Subcutaneous adipose tissue (tissue), 4 donors: ENCODE measurements around the gene SDC1. TPM values are rescaled to one million over a fixed set of nuclear protein-coding genes. Genes with fewer than 3 reads are reported as not detected.

Experiments used
- total RNA-seq, 4 donors: library from RNA; depleted of rRNA; stranded (reverse); fragments of >200 nt; gene quantifications; one replicate each; pipeline ENCODE4 v1.1.0, GENCODE V29; 2016
- TF ChIP-seq, protein P1 (sequence below): fragments of 450-650 bp; IDR thresholded peaks from one replicate; pipeline ENCODE4 v1.5.1; 2016; ENCODE audit warnings: low read depth, mild to moderate bottlenecking, control low read depth, antibody characterized with exemption, moderate library complexity

The SDC1 gene
- total RNA-seq, 4 donors from 2014 or later = 2.4 to 27.5 (median 3.8) TPM

DNA sequence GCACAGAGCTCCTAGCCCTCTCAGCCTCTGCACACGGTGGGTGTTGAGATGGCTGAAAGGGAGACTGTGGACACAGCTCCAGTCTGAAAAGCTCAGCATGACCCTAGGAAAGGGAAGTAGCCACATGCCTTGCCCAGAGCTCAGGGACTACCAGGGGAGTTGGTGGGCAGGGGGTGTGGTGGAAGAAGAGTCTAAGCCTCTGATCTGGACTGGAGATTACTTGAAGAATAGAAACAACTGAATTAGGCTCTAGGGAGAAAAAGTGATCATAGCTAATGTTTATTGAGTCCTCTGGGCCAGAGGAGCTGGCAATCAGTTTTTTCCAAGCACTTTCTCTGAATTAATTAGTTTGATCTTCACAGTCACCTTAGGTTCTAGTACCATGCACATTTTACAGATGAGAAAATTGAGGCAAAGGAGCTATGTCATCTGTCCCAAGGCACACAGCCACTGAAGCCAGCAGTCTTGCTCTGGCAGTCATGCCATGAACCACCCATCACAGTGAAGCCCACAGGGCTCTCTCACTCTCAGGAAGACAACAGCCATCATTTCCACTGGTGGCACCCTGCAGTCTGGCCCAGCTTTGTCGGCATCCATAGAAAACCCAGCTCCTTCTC is 10.3 kb downstream of the SDC1 start:
- TF ChIP-seq, protein P1, sequence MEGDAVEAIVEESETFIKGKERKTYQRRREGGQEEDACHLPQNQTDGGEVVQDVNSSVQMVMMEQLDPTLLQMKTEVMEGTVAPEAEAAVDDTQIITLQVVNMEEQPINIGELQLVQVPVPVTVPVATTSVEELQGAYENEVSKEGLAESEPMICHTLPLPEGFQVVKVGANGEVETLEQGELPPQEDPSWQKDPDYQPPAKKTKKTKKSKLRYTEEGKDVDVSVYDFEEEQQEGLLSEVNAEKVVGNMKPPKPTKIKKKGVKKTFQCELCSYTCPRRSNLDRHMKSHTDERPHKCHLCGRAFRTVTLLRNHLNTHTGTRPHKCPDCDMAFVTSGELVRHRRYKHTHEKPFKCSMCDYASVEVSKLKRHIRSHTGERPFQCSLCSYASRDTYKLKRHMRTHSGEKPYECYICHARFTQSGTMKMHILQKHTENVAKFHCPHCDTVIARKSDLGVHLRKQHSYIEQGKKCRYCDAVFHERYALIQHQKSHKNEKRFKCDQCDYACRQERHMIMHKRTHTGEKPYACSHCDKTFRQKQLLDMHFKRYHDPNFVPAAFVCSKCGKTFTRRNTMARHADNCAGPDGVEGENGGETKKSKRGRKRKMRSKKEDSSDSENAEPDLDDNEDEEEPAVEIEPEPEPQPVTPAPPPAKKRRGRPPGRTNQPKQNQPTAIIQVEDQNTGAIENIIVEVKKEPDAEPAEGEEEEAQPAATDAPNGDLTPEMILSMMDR = no peak

DNA sequence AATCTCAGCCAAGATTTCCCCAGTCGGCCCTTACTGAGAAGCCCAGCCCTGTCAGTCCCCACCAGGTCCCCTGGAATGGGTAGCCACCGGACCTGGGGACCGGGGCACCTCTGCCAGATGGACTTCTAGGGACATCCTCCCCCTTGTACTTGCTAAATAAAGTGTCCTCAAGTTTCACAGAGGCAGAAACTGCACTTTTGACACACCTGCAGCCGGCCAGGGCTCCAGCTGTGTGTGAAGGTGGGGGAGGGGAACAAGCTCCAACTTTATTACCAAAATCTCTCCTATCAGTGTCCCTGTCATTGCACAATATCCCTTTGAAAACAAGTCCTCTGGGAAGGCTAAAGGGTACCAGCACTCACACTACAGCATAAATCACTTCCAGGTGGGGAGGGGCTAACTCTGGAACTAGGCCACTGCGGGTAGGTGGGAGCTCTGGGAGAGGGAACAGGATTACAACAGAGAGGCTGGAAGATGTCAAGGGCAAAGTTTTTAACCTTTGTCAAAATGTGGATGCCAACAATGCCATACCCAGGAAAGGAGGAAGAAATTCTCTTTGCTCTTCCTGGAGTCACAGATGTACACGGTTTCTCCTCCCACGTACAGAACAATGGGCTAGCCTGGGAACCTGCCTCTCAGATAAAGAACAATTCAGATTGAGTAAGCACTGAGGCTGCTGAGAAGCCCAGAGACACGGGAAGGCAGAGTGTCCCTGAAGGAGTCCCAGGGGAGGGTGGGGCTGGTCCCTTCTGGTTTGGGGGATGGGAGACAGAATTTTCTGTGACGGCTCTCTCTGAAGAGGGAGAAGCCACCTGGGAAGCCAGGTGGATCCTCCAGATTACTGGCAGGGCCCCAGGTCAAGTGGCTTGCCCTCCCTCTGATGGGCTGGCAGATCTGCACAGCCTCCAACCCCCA is 11.0 kb downstream of the SDC1 start:
- TF ChIP-seq, protein P1 = no peak

DNA sequence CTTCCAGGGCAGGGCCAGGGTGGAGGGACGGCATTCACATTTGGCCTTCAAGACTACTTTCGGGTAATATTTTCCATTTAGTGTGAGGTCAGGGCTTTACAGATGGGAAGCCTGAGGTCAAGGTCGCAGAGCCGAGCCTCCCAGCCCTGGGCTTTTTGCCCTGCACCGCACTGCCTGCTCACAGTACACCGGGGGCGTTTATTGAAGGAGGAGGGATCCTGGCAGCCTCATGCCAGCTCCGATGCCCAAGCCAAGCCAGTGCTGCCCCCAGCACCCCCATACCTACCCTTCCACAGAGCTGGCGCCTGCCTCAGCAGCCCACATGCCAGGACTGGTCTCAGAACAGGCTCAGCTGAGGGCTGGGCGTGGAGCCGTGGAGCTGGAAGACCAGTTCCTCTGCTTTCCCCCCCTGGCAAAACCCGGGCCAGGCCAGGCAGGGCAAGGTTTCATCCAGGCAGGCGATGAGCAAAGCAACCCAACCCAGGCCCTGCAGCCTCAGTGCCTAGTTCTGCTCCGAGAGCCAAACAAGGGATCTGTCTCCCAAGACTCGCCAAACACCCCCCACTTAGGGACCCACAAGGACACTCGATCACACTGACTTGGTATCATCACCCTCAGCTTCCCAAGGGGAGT is 11.9 kb downstream of the SDC1 start:
- TF ChIP-seq, protein P1 = no peak

DNA sequence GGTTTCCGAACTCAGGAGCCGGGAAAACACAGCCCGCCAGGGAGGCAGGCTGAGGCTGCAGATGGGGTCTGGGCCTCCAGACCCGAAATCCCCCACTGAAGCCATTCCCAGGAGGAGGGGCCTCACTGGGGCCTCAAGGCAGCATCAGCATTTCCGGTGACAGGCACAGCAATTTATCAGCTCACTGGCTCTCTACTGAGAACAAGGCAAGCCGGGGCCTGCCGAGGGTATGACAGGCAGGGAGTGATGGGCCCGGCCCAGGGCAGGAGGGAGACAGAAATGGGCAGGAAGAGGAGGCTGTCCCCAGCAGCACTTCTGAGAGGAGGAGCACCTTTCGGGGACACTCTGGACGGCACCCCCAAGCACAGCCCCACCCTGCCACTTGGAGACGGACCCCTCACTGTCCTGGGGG is 12.5 kb downstream of the SDC1 start:
- TF ChIP-seq, protein P1 = no peak

DNA sequence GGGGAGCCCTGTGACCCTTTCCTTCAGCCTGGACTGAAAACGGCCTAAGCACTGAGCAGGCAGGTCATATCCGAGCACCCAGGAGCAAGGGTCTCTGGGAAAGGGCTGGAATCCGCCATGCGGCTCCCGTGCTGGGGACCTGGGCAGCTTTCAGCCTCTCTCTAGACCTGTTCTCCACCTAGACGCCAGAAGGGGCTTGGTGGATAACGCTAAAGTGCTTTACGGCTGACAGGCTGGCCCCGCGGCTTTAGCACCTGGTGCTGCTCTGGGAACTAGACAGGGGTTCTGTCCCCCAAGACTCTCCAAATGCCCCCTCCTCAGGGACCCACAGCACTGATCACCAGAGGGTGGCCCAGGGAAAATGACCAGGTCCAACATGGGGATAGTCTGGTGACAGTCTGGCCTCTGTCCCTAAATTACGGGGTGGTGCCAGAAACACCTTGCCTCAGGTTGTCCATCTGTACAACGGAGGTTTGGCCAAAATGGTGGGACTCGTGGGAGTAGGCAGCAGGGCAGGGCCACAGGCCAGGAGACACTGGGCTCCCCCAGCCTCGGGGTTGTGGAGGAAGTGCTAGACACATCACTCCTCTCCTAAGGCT is 13.0 kb downstream of the SDC1 start:
- TF ChIP-seq, protein P1 = no peak

DNA sequence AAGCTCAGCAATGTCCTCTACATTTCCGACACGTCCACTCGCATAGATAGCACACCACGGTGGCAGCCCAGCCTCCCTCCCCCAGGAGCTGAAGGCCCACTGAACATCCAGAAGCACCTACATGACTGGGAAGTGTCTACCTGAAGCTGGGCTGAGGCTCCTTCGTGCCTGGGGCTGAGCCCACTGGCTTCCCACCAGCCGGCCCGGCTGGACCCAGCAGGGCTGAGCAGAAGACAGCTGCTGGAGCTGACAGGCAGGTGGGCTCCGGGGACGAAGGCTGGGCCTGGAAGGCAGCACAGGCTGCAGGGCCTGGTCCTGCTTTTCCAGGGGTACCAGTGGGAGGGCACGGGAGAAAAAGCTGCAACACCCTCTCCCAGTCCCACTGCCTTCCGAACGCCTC is 13.5 kb downstream of the SDC1 start:
- TF ChIP-seq, protein P1 = no peak
